HG03175 (cell line): ENCODE data around the gene ETV7.
"Not testable (repeated sequence)": the region's sequence is repeated elsewhere in the genome, so short reads cannot be mapped to it uniquely, and the experiment has no call there.

Experiments
- ATAC-seq: cut with Tn5 transposase; IDR thresholded peaks from one replicate; pipeline ENCODE4 v1.9.1; 2021; ENCODE audit warnings: mild to moderate bottlenecking, moderate library complexity; ENCODE audit not compliant: unreplicated experiment

ETV7 gene

GRCh38 chr6:36387440-36388303 is at the start of gene ETV7:
Gene ETV7 (minus strand): TSS chr6:36387669. CDS start chr6:36387541, 128 bp downstream.
- ATAC-seq, result no peak

- no peak for ATAC-seq
These were observed 49.0 kb upstream of the ETV7 start for GRCh38 chr6:36436466-36436865.

GRCh38 chr6:36432151-36432671 is 44.7 kb upstream of the ETV7 start:
- no peak for ATAC-seq

- no peak for ATAC-seq
These were observed 43.7 kb upstream of the ETV7 start for GRCh38 chr6:36431197-36431596.

GRCh38 chr6:36430351-36430750 is 42.9 kb upstream of the ETV7 start:
- ATAC-seq, result no peak

GRCh38 chr6:36428911-36429310 is 41.4 kb upstream of the ETV7 start:
- no peak for ATAC-seq

GRCh38 chr6:36426622-36427021 is 39.2 kb upstream of the ETV7 start:
- ATAC-seq, result no peak

GRCh38 chr6:36423101-36423824 is 35.8 kb upstream of the ETV7 start:
- peak; percentile 95 for ATAC-seq

- no peak for ATAC-seq
These were observed 35.2 kb upstream of the ETV7 start for GRCh38 chr6:36422714-36423100.

GRCh38 chr6:36419310-36419709 is 31.8 kb upstream of the ETV7 start:
- no peak for ATAC-seq

- ATAC-seq, result no peak
These were observed 31.1 kb upstream of the ETV7 start for GRCh38 chr6:36418558-36418957.

GRCh38 chr6:36414481-36414880 is 27.0 kb upstream of the ETV7 start:
- no peak for ATAC-seq

GRCh38 chr6:36413489-36414480 is 26.3 kb upstream of the ETV7 start:
- no peak for ATAC-seq

GRCh38 chr6:36409718-36410117 is 22.2 kb upstream of the ETV7 start:
- ATAC-seq, result not testable (repeated sequence)

- ATAC-seq, result no peak
These were observed 16.7 kb upstream of the ETV7 start for GRCh38 chr6:36404164-36404563.

GRCh38 chr6:36402481-36402880 is 15.0 kb upstream of the ETV7 start:
- no peak for ATAC-seq

- ATAC-seq, result no peak
These were observed 12.5 kb upstream of the ETV7 start for GRCh38 chr6:36399970-36400369.

- no peak for ATAC-seq
These were observed 5.2 kb upstream of the ETV7 start for GRCh38 chr6:36392621-36393020.

- no peak for ATAC-seq
These were observed 1.9 kb upstream of the ETV7 start for GRCh38 chr6:36389353-36389752.

GRCh38 chr6:36386495-36387439 is 702 bp downstream of the ETV7 start:
- no peak for ATAC-seq
